ENCODE results near the gene AAK1. TPM values are rescaled to one million over a fixed set of nuclear protein-coding genes. Genes with fewer than 3 reads are reported as not detected.

The AAK1 gene
- total and polyA plus RNA-seq, 2 of the 13 experiments (the other 11 are each of a cell fraction or from before 2014, with no cell fraction given) = 9.8 to 10.3 TPM

DNA sequence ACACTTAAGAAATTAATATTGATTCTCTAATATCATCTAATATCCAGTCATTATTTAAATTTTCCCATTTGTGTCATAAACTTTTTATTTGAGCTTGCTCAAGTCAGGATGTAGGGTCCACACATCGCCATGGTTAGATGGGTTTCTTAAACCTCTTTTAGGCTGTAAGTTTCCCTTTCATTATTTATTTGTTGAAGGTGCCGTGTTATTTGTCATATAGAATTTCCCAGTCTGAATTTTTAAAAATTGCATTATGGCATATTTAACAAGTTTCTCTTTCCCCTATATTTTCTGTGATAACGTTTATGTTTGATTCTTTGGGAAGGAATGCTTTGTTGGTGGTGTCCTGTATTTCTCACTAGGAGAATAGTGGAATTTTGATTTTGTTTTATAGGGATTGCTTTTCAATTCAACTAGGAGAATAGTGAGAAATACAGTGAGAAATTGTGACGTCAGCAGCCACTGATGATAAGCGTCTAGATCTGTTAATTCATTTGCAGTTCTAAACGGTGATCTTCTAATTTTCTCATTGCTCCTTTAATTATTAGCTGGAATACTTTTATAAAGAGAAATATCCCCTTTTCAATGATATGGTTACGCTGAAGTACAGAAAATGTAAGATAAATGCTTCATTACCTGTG is 44.6 kb upstream of the AAK1 start:
- Histone ChIP-seq H2AFZ (ENCODE audit: low read length) (no peak overlapping the region), H4K20me1 (ENCODE audit: insufficient read depth, low read length) (no peaks in the 10 kb centered on the region), H3K27ac (ENCODE audit: extremely low read length, insufficient read depth, low read length) (no peak overlapping the region), H3K36me3 (replicated peaks in 1 of 2; ENCODE audit: control insufficient read depth in 1 of 2, insufficient read depth in 2 of 2, low read length in 2 of 2) (no peaks in the 10 kb centered on the region), H3K4me1 (ENCODE audit: insufficient read depth, low read length) (peaks cover 44% of the 10 kb centered on the region), H3K4me2 (ENCODE audit: low read depth, low read length) (no peak overlapping the region), H3K9ac (ENCODE audit: insufficient read depth, low read depth, low read length) (no peak overlapping the region), H3K79me2 (ENCODE audit: insufficient read depth, low read length) (no peaks in the 10 kb centered on the region), H3K4me3 (replicated peaks in 1 of 3; ENCODE audit: insufficient read depth in 1 of 3, low read depth in 2 of 3, low read length in 3 of 3) (no peak overlapping the region), H3K27me3 (ENCODE audit: control insufficient read depth in 1 of 2, insufficient read depth in 2 of 2, low read length in 2 of 2) (peaks cover 0 to 7% of the 10 kb centered on the region in 2 experiments; a peak in 3 of 5 replicates), H3K9me3 (ENCODE audit: low read length) (no peaks in the 10 kb centered on the region)
- in situ Hi-C loops (cut with HindIII; ENCODE audit: extremely low pct_ligation_motif_present, low pct_unique_long_range_greater_than_20kb) (no loop called here), intact Hi-C loops (cut with micrococcal nuclease; ENCODE audit: unreplicated experiment) (no loop called here)
- TF ChIP-seq CREB1 (IDR thresholded peaks at IDR 0.05) (peak; percentile 76), CREB1 (CRISPR knock-in tag; IDR thresholded peaks at IDR 0.05) (no peak), ZNF772 (CRISPR knock-in tag; IDR thresholded peaks at IDR 0.05) (no peak)
- BruUV-seq (replicated peaks) = no TSS peak
- ChIA-PET POLR2A (no interaction called here), CTCF (ENCODE audit: low intra/inter-chr PET ratio, low total read pairs) (no interaction called here)
- WGBS (ENCODE audit: low lambda C conversion rate) = 73% methylated on average over 7 of the region's 7 CpGs
- FAIRE-seq (no peak), ATAC-seq (no peak), DNase-seq (ENCODE audit: low spot score) (no peak)

GRCh38 chr2:69686813-69687212 is 43.3 kb upstream of the AAK1 start:
- Histone ChIP-seq H4K20me1 (ENCODE audit: insufficient read depth, low read length) (no peaks in the 10 kb centered on the region), H3K27me3 (ENCODE audit: control insufficient read depth in 1 of 2, insufficient read depth in 2 of 2, low read length in 2 of 2) (peaks cover 0 to 7% of the 10 kb centered on the region in 2 experiments; a peak in 3 of 5 replicates), H3K9ac (ENCODE audit: insufficient read depth, low read depth, low read length) (no peak overlapping the region), H3K36me3 (replicated peaks in 1 of 2; ENCODE audit: control insufficient read depth in 1 of 2, insufficient read depth in 2 of 2, low read length in 2 of 2) (no peaks in the 10 kb centered on the region), H3K9me3 (ENCODE audit: low read length) (no peaks in the 10 kb centered on the region), H3K4me3 (replicated peaks in 1 of 3; ENCODE audit: insufficient read depth in 1 of 3, low read depth in 2 of 3, low read length in 3 of 3) (no peak overlapping the region), H2AFZ (ENCODE audit: low read length) (no peak overlapping the region), H3K4me2 (ENCODE audit: low read depth, low read length) (peak overlapping the region; percentile 39), H3K79me2 (ENCODE audit: insufficient read depth, low read length) (no peaks in the 10 kb centered on the region), H3K4me1 (ENCODE audit: insufficient read depth, low read length) (peaks cover 42% of the 10 kb centered on the region), H3K27ac (ENCODE audit: extremely low read length, insufficient read depth, low read length) (no peak overlapping the region)
- in situ Hi-C loops (cut with HindIII; ENCODE audit: extremely low pct_ligation_motif_present, low pct_unique_long_range_greater_than_20kb) = no loop called here
- ChIA-PET POLR2A (interaction anchor here (1.0 to 1.8 kb wide), 5 partner anchors 42 to 250 kb away, joined by 3 to 15 read pairs (median 3); partner anchors contain the start of genes AAK1 and NFU1), CTCF (ENCODE audit: low intra/inter-chr PET ratio, low total read pairs) (no interaction called here)
- intact Hi-C loops (cut with micrococcal nuclease; ENCODE audit: unreplicated experiment) = no loop called here
- ATAC-seq (peak; percentile 88), FAIRE-seq (no peak), DNase-seq (ENCODE audit: low spot score) (peak; percentile 86)
- BruUV-seq (replicated peaks) = no TSS peak
- WGBS (ENCODE audit: low lambda C conversion rate) = 3% methylated on average over 5 of the region's 5 CpGs
- TF ChIP-seq ZNF501 (CRISPR knock-in tag; IDR thresholded peaks at IDR 0.05) = peak; percentile 17; the same call in 1 of the 2 replicates
- no peak for TF ChIP-seq ZNF124 (CRISPR knock-in tag; IDR thresholded peaks at IDR 0.05)
- TF ChIP-seq TCF7 (IDR thresholded peaks at IDR 0.05; ENCODE audit: low read depth) = peak; percentile 80
- TF ChIP-seq SALL1 (CRISPR knock-in tag; IDR thresholded peaks at IDR 0.05) = peak; percentile 58; the same call in 1 of the 2 replicates
- TF ChIP-seq FOSL2 (CRISPR knock-in tag; IDR thresholded peaks at IDR 0.05) = 0 out of 2 replicates have a peak, but pooled peaks have one; percentile 38
- TF ChIP-seq FOXO1 (CRISPR knock-in tag; IDR thresholded peaks at IDR 0.05) = peak; percentile 18; the same call in 1 of the 2 replicates
- 0 out of 2 replicates have a peak, but pooled peaks have one; percentile 15 for TF ChIP-seq TFE3 (CRISPR knock-in tag; IDR thresholded peaks at IDR 0.05)
- peak; percentile 60; the same call in 1 of the 2 replicates for TF ChIP-seq TBX2 (CRISPR knock-in tag; IDR thresholded peaks at IDR 0.05; ENCODE audit: borderline replicate concordance)
- no peak for TF ChIP-seq SOX13 (IDR thresholded peaks at IDR 0.05)
- TF ChIP-seq SOX13 (CRISPR knock-in tag; conservative IDR thresholded peaks at IDR 0.05 in 1 of 2, IDR thresholded peaks at IDR 0.05 in 1 of 2) = peak in 1 of 2 experiments; percentile 45; a peak in 2 of 4 replicates
- TF ChIP-seq ZNF644 (CRISPR knock-in tag; IDR thresholded peaks at IDR 0.05; ENCODE audit: low read depth) = 0 out of 2 replicates have a peak, but pooled peaks have one; percentile 17
- TF ChIP-seq CBX5 (CRISPR knock-in tag; IDR thresholded peaks at IDR 0.05; ENCODE audit: borderline replicate concordance) = 0 out of 2 replicates have a peak, but pooled peaks have one; percentile 29
- TF ChIP-seq FOXK1 (CRISPR knock-in tag; IDR thresholded peaks at IDR 0.05; ENCODE audit: borderline replicate concordance, low read depth) = peak; percentile 45; the same call in 1 of the 2 replicates
- TF ChIP-seq, protein P1, sequence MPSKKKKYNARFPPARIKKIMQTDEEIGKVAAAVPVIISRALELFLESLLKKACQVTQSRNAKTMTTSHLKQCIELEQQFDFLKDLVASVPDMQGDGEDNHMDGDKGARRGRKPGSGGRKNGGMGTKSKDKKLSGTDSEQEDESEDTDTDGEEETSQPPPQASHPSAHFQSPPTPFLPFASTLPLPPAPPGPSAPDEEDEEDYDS (CRISPR knock-in tag; IDR thresholded peaks at IDR 0.05) = 0 out of 2 replicates have a peak, but pooled peaks have one; percentile 23
- TF ChIP-seq HMG20A (CRISPR knock-in tag; IDR thresholded peaks at IDR 0.05; ENCODE audit: borderline replicate concordance) = peak; percentile 69; the same call in 1 of the 2 replicates
